ENCODE results near the gene SRM.

GRCh38 chr1:11065796-11066195 lies 6.0 kb upstream of the SRM start:
- no peak for TF ChIP-seq EZH2 (IDR thresholded peaks at IDR 0.05; ENCODE audit: insufficient read depth, poor library complexity, severe bottlenecking)
- TF ChIP-seq EZH2phosphoT487 (IDR thresholded peaks at IDR 0.05; ENCODE audit: insufficient read depth, low read depth), result no peak

All from GM23248 (cell line).